ENCODE results near the gene FAM219B.

The FAM219B gene

GRCh38 chr15:74872702-74873035 is 34.0 kb downstream of the FAM219B start:
- no peak for DNase-seq

GRCh38 chr15:74870436-74871215 is 36.0 kb downstream of the FAM219B start:
- no peak for DNase-seq

GRCh38 chr15:74869726-74870407 is 36.8 kb downstream of the FAM219B start:
- no peak for DNase-seq

- no peak for DNase-seq
Measured at GRCh38 chr15:74869372-74869725, 37.3 kb downstream of the FAM219B start.

- DNase-seq: no peak
Measured at GRCh38 chr15:74868059-74868458, 38.6 kb downstream of the FAM219B start.

GRCh38 chr15:74867466-74868038 is 39.1 kb downstream of the FAM219B start:
- no peak for DNase-seq

- no peak for DNase-seq
Measured at GRCh38 chr15:74866090-74866489, 40.6 kb downstream of the FAM219B start.

GRCh38 chr15:74865316-74865715 is 41.3 kb downstream of the FAM219B start:
- no peak for DNase-seq

- no peak for DNase-seq
Measured at GRCh38 chr15:74864296-74864695, 42.4 kb downstream of the FAM219B start.

GRCh38 chr15:74863239-74864056 is 43.2 kb downstream of the FAM219B start:
- no peak for DNase-seq

- no peak for DNase-seq
Measured at GRCh38 chr15:74858369-74858740, 48.3 kb downstream of the FAM219B start.

GRCh38 chr15:74857671-74858368 is 48.8 kb downstream of the FAM219B start:
- no peak for DNase-seq

GRCh38 chr15:74857082-74857655 is 49.5 kb downstream of the FAM219B start:
- DNase-seq: no peak

GRCh38 chr15:74856537-74856936 is 50.1 kb downstream of the FAM219B start:
- DNase-seq: no peak

GRCh38 chr15:74855857-74856256 is 50.8 kb downstream of the FAM219B start:
- DNase-seq: no peak

- DNase-seq: no peak
Measured at GRCh38 chr15:74854453-74855022, 52.1 kb downstream of the FAM219B start.

- no peak for DNase-seq
Measured at GRCh38 chr15:74851960-74852359, 54.7 kb downstream of the FAM219B start.

GRCh38 chr15:74850393-74850792 is 56.3 kb downstream of the FAM219B start:
- no peak for DNase-seq

Data from activated T-cell treated with anti-CD3 and anti-CD28 coated beads, Interleukin-2, amount 50 U/mL, for 1 hour (primary cell).